GM12878 (cell line): ENCODE measurements around the gene SLCO2A1. TPM values are rescaled to one million over a fixed set of nuclear protein-coding genes. Genes with fewer than 3 reads are reported as not detected.
"Not testable (repeated sequence)": the region's sequence is repeated elsewhere in the genome, so short reads cannot be mapped to it uniquely, and the experiment has no call there.

ENCODE experiments used
- ATAC-seq: fragments of 200-7000 bp; cut with Tn5 transposase; 3 replicates; pipeline ENCODE4 v1.9.1; 2020; ENCODE audit warnings: mild to moderate bottlenecking, moderate library complexity
- BruUV-seq: library from RNA; stranded (reverse); fragments of 400-500 nt; replicated peaks from 2 replicates; lab custom pipeline; 2021; lab: Mats Ljungman, UMichigan
- CTCF ChIA-PET: fragments of 300-600 bp; sonication (Branson Sonifier 250); formaldehyde crosslinking; extraction: SDS; loops from one replicate; lab custom pipeline; 2021; ENCODE audit warnings: inconsistent platforms; lab: Yijun Ruan, JAX
- POLR2A ChIA-PET: fragments of 350-600 bp; formaldehyde crosslinking; extraction: SDS; loops from one replicate; lab custom pipeline; 2021; ENCODE audit warnings: inconsistent platforms; lab: Charles Lee
- RAD21 ChIA-PET: fragments of 300-600 bp; sonication (Branson Sonifier 250); formaldehyde crosslinking; loops from one replicate; lab custom pipeline; 2023; ENCODE audit warnings: antibody characterized with exemption; ENCODE audit not compliant: unreplicated experiment; lab: Charles Lee
- SMC1A ChIA-PET: fragments of 300-600 bp; sonication (Branson Sonifier 250); formaldehyde crosslinking; loops from one replicate; lab custom pipeline; 2023; ENCODE audit not compliant: unreplicated experiment, uncharacterized antibody; lab: Charles Lee
- DNase-seq: peaks from one replicate; pipeline ENCODE4 v3.0.0-alpha.2; 2011; ENCODE audit warnings: low read depth, low spot score
- FAIRE-seq: peaks from 3 replicates; lab custom pipeline; 2011; peaks lifted over from hg19 to GRCh38; lab: Jason Lieb, UNC
- H2AFZ ChIP-seq: 2 replicates; pipeline ENCODE4 v1.6.0; 2011; ENCODE audit warnings: low read depth, low read length, control low read depth; ENCODE audit not compliant: control insufficient read depth
- H3K27ac ChIP-seq: 2 replicates; pipeline ENCODE4 v1.5.1; 2011; ENCODE audit warnings: control low read depth; ENCODE audit not compliant: control insufficient read depth, insufficient read depth
- H3K27me3 ChIP-seq, 2 experiments: replicated peaks in 1 of 2; 2 replicates each; pipeline versions ENCODE4 v1.6.0 to v1.6.1; 2011; ENCODE audit warnings: low read length in 1 of 2; ENCODE audit not compliant: control insufficient read depth in 2 of 2, insufficient read depth in 2 of 2
- H3K36me3 ChIP-seq, 2 experiments: 2 replicates each; pipeline ENCODE4 v1.5.1; 2011; ENCODE audit warnings: low read length in 1 of 2; ENCODE audit not compliant: control insufficient read depth in 2 of 2, insufficient read depth in 2 of 2
- H3K4me1 ChIP-seq: 2 replicates; pipeline ENCODE4 v1.6.1; 2011; ENCODE audit warnings: mild to moderate bottlenecking, low read length, moderate library complexity, mixed read lengths; ENCODE audit not compliant: control insufficient read depth, insufficient read depth
- H3K4me2 ChIP-seq: 2 replicates; pipeline ENCODE4 v1.6.0; 2011; ENCODE audit warnings: control low read depth; ENCODE audit not compliant: control insufficient read depth, insufficient read depth
- H3K4me3 ChIP-seq: fragments of 200-600 bp; sonication (generic); 2 replicates; pipeline ENCODE4 v1.5.1; 2016
- H3K79me2 ChIP-seq: 2 replicates; pipeline ENCODE4 v1.6.0; 2011; ENCODE audit warnings: low read length; ENCODE audit not compliant: control insufficient read depth, insufficient read depth
- H3K9ac ChIP-seq: 2 replicates; pipeline ENCODE4 v1.8.0; 2011; ENCODE audit warnings: low read length, control low read depth, mixed read lengths; ENCODE audit not compliant: control insufficient read depth, insufficient read depth
- H3K9me3 ChIP-seq: replicated peaks from 3 replicates; pipeline ENCODE4 v1.5.1; 2011; ENCODE audit warnings: mild to moderate bottlenecking, low read length; ENCODE audit not compliant: control insufficient read depth, insufficient read depth
- H4K20me1 ChIP-seq: 2 replicates; pipeline ENCODE4 v1.6.0; 2011; ENCODE audit not compliant: control insufficient read depth, insufficient read depth
- CBX3 ChIP-seq: fragments of 200-600 bp; sonication (generic); IDR thresholded peaks from 2 replicates; pipeline ENCODE4 v1.6.1; 2016; ENCODE audit warnings: low read depth, borderline replicate concordance
- MXI1 ChIP-seq: fragments of 150-350 bp; IDR thresholded peaks from 2 replicates; pipeline ENCODE4 v1.6.1; 2011; ENCODE audit warnings: low read depth, mild to moderate bottlenecking, inconsistent platforms, low read length, improper control_type of control experiment
- PAX5 ChIP-seq: IDR thresholded peaks from 2 replicates; pipeline ENCODE4 v1.6.1; 2011; ENCODE audit warnings: low read depth, low read length, borderline replicate concordance
- RUNX3 ChIP-seq: IDR thresholded peaks from 2 replicates; pipeline ENCODE4 v1.6.1; 2012; ENCODE audit warnings: low read length, inconsistent platforms
- YY1 ChIP-seq: IDR thresholded peaks from 2 replicates; pipeline ENCODE4 v1.6.1; 2011; ENCODE audit warnings: low read depth, mild to moderate bottlenecking, low read length
- ZNF622 ChIP-seq: fragments of 450-650 bp; IDR thresholded peaks from 2 replicates; pipeline ENCODE4 v1.6.1; 2017; ENCODE audit warnings: mild to moderate bottlenecking, inconsistent platforms
- ZSCAN29 ChIP-seq: fragments of 450-650 bp; IDR thresholded peaks from 2 replicates; pipeline ENCODE4 v1.6.1; 2017; ENCODE audit warnings: mild to moderate bottlenecking, moderate library complexity
- WGBS: methylation state at CpG from one replicate; pipeline ENCODE4 v1.1.6; 2016; ENCODE audit warnings: low lambda C conversion rate; ENCODE audit not compliant: insufficient replicate concordance, insufficient coverage; ENCODE audit errors: missing lambda C conversion rate; 5-methylcytosine and 5-hydroxymethylcytosine counted together
- in situ Hi-C: fragments of 300-500 bp; cut with MboI; formaldehyde crosslinking; loops from 9 replicates; pipeline ENCODE4 v1.14.3; 2018; ENCODE audit warnings: mixed read lengths
- intact Hi-C: fragments of 100-400 bp; cut with micrococcal nuclease; formaldehyde crosslinking; loops from one replicate; pipeline ENCODE4 v1.14.2; 2022; ENCODE audit not compliant: unreplicated experiment
- polyA plus RNA-seq, 11 experiments: library from polyadenylated mRNA; depleted of rRNA in 4 of 11; unstranded in 6 of 11; stranded (reverse) in 5 of 11; fragments of >200 nt; fragmentation: Nextera tagmentation in 4 of 11; fragmentation: Illumina TruSeq in 1 of 11; extraction: Ambion mirVana in 4 of 11; extraction: Trizol in 1 of 11; gene quantifications; 1 replicate in 1 of 11; 2 replicates in 10 of 11; pipeline versions ENCODE4 v1.2.1 to v1.2.3, GENCODE V29; 2011 to 2016; ENCODE audit warnings: inconsistent platforms in 2 of 11, missing spikeins in 2 of 11, low read depth in 1 of 11
- total RNA-seq, 4 experiments: library from RNA; depleted of rRNA in 3 of 4; stranded (reverse); fragments of >200 nt in 3 of 4; fragmentation: Illumina TruSeq in 1 of 4; extraction: Trizol in 1 of 4; gene quantifications; 2 replicates each; pipeline versions ENCODE4 v1.2.1 to v1.2.3, GENCODE V29; 2013 to 2021
- TF ChIP-seq, protein P1 (sequence below): fragments of 150-350 bp; IDR thresholded peaks from 2 replicates; pipeline ENCODE4 v1.6.1; 2014; ENCODE audit warnings: mild to moderate bottlenecking, low read depth, low read length
- TF ChIP-seq, protein P2 (sequence below): fragments of 450-650 bp; formaldehyde crosslinking; IDR thresholded peaks from 2 replicates; pipeline ENCODE4 v1.5.0; 2022; ENCODE audit warnings: mild to moderate bottlenecking, missing genetic modification characterization

The SLCO2A1 gene
- total and polyA plus RNA-seq, 10 of the 15 experiments (the other 5 are each of a cell fraction or from before 2014, with no cell fraction given), result 0.05 TPM; not detected in 9

- TF ChIP-seq ZNF622 (no peak), CBX3 (no peak), YY1 (no peak)
Observed at GRCh38 chr3:134072881-134073582, 43.3 kb upstream of the SLCO2A1 start (continued).

GRCh38 chr3:134070281-134070680 lies 40.6 kb upstream of the SLCO2A1 start:
- in situ Hi-C loops, POLR2A ChIA-PET, intact Hi-C loops, RAD21 ChIA-PET, H4K20me1 ChIP-seq, H3K27ac ChIP-seq, H2AFZ ChIP-seq, H3K27me3 ChIP-seq, CTCF ChIA-PET, H3K9ac ChIP-seq, ATAC-seq, H3K9me3 ChIP-seq, H3K4me1 ChIP-seq, BruUV-seq, H3K4me3 ChIP-seq, H3K36me3 ChIP-seq, H3K79me2 ChIP-seq, DNase-seq, FAIRE-seq, H3K4me2 ChIP-seq, SMC1A ChIA-PET: not testable (repeated sequence)
- 62% methylated on average over 20 of the region's 25 CpGs for WGBS

DNA sequence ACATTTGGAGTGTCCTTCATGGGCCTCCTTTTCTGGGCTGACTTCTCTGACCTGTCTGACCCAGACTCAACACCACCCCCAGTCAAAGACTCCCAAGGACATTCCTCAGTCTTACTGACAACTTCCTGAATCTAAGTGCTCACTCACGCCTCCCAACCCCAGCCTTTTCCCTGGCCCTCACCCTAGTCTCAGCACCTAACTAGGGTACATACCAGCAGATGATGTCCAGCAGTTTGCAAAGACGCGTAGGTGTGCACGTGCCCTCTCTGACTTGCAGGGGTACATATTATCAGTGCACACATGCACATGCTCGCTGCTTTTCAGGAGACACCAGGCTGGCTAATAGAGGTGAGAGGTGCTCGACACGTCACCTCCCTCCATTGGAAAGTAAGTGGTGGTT lies 38.7 kb upstream of the SLCO2A1 start:
- DNase-seq, result no peak
- H3K79me2 ChIP-seq, result no peaks in the 10 kb centered on the region
- H2AFZ ChIP-seq, result no peak overlapping the region
- POLR2A ChIA-PET, result no interaction called here
- no peak overlapping the region for H3K4me3 ChIP-seq
- no peak for ATAC-seq
- WGBS, result 44% methylated on average over 7 of the region's 7 CpGs
- no TSS peak for BruUV-seq
- in situ Hi-C loops, result no loop called here
- no peaks in the 10 kb centered on the region; a peak in 1 of 4 replicates for H3K27me3 ChIP-seq
- H4K20me1 ChIP-seq, result no peaks in the 10 kb centered on the region
- CTCF ChIA-PET, result no interaction called here
- no peak for FAIRE-seq
- H3K4me2 ChIP-seq, result no peak overlapping the region
- RAD21 ChIA-PET, result no interaction called here
- intact Hi-C loops, result no loop called here
- SMC1A ChIA-PET, result interaction anchor here (0.7 kb wide), 1 partner anchor 156 kb away, joined by 3 read pairs; no protein-coding TSS in a partner anchor
- no peak overlapping the region for H3K27ac ChIP-seq
- H3K9me3 ChIP-seq, result no peaks in the 10 kb centered on the region
- H3K9ac ChIP-seq, result no peak overlapping the region
- H3K4me1 ChIP-seq, result no peaks in the 10 kb centered on the region
- H3K36me3 ChIP-seq, result no peaks in the 10 kb centered on the region
- TF ChIP-seq, protein P1, sequence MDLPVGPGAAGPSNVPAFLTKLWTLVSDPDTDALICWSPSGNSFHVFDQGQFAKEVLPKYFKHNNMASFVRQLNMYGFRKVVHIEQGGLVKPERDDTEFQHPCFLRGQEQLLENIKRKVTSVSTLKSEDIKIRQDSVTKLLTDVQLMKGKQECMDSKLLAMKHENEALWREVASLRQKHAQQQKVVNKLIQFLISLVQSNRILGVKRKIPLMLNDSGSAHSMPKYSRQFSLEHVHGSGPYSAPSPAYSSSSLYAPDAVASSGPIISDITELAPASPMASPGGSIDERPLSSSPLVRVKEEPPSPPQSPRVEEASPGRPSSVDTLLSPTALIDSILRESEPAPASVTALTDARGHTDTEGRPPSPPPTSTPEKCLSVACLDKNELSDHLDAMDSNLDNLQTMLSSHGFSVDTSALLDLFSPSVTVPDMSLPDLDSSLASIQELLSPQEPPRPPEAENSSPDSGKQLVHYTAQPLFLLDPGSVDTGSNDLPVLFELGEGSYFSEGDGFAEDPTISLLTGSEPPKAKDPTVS, result no peak
- no peak for TF ChIP-seq PAX5
- TF ChIP-seq MXI1, result no peak
- TF ChIP-seq RUNX3, result no peak
- TF ChIP-seq ZNF622, result no peak
- TF ChIP-seq ZSCAN29, result no peak
- TF ChIP-seq, protein P2, sequence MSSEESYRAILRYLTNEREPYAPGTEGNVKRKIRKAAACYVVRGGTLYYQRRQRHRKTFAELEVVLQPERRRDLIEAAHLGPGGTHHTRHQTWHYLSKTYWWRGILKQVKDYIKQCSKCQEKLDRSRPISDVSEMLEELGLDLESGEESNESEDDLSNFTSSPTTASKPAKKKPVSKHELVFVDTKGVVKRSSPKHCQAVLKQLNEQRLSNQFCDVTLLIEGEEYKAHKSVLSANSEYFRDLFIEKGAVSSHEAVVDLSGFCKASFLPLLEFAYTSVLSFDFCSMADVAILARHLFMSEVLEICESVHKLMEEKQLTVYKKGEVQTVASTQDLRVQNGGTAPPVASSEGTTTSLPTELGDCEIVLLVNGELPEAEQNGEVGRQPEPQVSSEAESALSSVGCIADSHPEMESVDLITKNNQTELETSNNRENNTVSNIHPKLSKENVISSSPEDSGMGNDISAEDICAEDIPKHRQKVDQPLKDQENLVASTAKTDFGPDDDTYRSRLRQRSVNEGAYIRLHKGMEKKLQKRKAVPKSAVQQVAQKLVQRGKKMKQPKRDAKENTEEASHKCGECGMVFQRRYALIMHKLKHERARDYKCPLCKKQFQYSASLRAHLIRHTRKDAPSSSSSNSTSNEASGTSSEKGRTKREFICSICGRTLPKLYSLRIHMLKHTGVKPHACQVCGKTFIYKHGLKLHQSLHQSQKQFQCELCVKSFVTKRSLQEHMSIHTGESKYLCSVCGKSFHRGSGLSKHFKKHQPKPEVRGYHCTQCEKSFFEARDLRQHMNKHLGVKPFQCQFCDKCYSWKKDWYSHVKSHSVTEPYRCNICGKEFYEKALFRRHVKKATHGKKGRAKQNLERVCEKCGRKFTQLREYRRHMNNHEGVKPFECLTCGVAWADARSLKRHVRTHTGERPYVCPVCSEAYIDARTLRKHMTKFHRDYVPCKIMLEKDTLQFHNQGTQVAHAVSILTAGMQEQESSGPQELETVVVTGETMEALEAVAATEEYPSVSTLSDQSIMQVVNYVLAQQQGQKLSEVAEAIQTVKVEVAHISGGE, result no peak
